Hematopoietic multipotent progenitor cell treated with erythropoietin and hydrocortisone succinate and interleukin-3 and kit ligand, for 4 days (in vitro differentiated cells): ENCODE data around the gene APBB2.
"Not testable (repeated sequence)": the region's sequence is repeated elsewhere in the genome, so short reads cannot be mapped to it uniquely, and the experiment has no call there.

Experiments used
- DNase-seq: peaks from one replicate; pipeline ENCODE4 v3.0.0-alpha.2; 2015

The APBB2 gene

DNA sequence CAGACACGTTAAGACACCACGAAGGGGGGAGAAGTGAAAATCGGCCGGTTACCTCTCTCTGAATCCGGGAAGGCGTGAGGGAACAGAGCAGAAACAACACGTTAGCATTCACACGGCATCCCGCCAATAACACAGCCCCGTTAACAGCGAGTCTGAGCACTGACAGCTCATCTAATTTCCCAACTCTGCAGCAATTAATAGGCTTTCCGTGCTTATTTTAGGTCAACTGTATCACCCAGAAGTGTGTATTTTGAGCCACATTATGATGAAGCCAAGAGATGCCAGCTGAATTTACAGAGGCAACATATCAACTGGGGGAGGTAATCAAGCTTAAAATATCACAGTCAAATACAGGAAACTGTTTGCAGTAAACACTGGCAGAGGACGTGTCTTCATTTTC, 372.0 kb downstream of the APBB2 start:
- no peak for DNase-seq

DNA sequence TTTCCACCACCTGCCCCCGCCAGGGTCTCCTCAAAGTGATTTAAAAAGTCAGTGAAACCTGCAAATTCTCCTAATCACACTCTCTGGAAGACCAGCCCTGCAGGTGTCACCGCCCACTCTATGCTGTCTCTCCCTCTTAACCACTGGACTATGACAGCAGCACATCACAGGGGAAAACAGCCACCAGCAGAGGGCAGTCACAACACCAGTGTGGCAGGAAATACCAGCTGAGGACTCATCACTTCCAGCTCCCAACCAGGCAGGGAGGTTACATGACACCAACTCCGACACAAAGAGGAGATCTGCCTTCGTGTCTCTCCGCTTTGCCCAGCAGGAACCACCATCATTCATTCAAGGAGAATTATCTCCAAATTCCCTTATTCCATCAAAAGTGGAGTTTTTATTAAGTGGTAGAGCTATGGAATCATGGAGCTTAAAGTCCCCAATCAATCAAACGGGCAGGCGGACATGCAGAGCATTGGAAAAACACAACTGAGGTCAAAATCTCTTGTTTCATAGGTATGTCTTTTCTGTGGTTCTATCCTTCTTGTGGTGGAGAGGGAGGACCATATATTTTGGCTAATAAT, 373.3 kb downstream of the APBB2 start:
- peak; percentile 80 for DNase-seq

DNA sequence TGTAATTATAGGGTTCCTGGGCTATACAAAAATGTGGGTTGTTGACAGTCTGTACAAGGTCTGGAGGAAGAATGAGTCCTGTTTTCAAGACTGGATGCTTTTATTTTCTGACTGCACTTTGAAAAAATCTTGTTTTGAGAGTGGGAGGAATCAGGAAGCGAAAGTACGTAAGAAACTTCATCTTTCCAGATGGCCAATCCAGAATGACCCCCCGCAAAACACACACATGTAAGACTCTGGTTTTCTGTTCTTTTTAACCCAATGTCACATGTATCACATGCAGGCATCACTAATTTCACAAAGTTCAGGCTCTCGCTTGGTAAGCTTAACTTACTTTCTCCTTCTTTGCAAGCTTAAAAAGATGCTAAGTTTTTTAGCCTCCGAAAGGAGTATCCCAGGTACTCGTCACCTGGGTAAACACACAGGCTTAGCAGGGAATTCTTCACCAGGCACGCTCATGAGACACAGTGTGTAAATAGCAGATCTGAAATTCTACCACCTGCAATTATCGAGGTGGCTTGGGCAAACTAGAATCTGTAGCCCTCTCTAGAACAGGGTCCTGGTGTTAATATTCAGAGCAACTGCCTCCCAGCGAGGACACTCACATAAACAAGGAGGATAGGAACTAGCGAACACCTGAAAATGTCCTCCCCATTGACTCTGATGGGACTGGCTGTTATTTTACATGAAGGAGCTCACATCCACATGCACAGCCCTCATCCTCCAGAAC, 373.9 kb downstream of the APBB2 start:
- DNase-seq, result no peak

DNA sequence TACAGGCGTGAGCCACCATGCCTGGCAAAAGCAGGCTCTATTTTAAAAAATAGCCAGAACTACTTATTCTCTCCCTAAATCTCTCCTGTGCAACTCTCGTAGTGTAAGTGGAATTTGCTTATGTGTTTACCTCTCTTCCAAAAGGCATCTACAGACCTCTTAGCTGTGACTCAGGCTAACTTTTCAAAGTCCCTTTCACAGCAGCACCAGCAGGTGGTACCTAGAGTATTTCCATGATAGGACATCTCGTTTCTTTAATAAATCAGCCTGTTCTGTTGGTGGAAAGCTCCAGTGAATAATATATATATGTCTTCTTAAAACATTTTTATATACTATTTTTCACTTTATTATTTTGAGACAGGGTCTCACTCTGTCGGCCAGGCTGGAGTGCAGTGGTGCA, 375.6 kb downstream of the APBB2 start:
- peak; percentile 25 for DNase-seq

DNA sequence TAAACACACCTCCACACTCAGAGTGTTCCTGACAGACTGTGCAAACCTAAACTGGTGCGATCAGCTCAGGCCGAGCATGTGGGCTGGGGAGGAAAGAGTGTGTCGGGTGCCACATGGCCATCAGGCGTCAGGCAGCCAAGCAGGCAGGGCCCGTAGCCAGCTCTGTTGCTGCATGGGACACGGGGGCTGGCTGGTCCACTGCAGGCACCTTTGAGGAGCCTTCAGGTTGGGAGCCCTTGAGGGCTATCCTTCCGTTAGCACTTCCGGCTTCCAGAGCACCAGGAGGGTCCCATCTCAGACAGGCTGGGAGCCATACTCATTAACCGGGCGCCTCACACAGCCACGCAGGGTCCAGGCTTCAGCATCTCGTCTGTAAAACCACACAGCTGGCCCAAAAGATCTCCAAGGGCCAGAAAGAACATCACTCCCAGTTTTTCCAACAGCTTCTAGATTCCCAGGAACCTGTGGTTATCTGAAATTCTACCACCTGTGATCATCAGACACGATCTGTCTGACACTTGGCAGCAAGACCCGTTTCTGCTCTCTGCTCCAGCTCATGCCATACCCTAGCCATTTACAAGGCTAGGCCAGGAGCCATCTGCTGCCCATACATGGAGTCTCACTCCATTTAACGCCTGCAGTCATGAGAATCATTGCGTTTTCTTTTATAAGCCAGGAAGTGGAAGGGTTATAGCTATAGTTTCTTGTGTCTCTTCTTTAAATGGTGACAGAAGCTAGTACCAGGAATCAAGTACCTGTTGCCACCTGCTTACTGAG, 377.1 kb downstream of the APBB2 start:
- DNase-seq, result peak; percentile 15

DNA sequence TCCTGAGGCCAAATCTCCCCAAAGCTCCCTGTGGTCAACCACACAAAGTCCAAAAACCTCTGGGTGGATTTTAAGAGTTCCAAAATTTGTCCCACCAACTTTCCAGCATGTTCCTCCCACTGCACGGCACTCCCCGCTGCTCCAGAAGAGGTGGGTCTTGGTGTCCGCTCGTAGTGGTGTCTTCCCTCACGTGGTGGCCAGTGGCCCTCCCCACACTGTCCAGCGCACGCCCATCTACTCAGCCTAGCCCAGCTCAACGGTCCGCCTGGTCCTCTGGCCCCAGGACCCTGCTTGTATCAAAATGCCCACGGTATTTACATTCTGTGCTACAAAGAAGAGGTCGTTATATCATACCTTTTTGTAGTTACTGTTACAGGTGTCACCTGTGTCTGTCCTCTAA, 381.1 kb downstream of the APBB2 start:
- no peak for DNase-seq

DNA sequence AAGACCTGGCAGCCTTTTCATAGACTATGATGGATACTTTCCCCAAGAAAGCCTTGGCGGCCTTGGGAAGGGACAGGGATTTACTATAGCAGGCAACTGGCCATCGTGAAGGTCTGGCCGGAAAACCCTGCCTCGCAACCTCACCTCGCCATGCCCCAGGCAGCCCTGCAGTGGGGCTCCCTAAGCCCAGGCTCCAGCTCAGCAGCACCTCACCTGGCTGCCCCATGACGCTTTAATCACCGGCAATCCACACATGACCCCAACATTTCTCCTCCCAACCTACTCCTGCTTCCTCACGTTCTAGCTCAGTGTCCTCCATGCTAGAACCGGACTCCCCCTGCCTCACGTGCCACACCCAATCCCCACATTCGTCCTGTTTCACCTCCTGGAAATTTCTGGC, 382.2 kb downstream of the APBB2 start:
- DNase-seq, result no peak

DNA sequence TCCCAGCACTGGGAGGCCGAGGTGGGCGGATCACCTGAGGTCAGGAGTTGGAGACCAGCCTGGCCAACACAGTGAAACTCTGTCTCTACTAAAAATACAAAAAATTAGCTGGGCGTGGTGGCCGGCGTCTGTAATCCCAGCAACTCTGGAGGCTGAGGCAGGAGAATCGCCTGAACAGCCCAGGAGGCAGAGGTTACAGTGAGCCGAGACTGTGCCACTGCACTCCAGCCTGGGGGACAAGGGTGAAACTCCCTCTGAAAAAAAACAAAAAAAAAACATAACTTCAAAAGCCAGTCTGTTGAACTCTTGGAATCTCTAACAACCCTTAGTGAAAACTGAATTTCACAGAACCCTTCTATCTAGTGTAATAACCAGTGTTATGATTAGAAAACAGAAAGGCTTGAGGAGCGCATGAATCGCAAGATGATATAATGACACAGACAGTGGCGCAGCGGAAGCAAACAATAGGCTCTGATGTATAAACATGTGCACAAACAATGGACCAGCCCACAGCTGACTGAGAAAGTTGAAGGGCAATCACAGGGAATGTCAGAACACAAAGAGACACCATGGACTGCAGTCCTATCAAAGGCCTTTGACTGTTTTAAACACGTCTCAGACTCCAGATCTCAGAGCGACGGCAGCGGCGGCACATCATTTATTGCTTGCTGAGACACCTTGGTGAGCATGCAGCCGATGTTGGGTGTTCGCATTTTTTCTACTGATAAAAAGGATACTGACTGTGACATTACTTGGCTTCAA, 383.0 kb downstream of the APBB2 start:
- no peak for DNase-seq

DNA sequence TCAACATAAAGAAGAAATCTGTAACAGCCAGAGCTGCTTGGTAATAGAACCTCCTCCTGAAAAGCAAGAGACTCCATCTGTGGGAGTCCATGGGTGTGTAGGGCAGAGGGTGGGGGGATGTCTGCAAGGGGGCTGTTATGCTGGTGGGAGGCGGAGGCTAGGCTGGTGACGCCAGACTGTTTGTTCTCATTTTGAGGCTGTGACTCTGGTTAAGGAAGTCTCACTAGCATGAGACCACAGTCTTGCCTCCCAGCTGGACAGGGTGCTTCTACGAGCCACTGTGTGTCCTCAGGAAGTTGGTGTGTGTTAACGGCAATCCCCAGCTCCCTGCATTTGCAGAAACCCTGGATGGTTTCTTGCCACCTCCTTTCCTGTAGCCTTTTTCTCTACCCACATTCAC, 384.8 kb downstream of the APBB2 start:
- DNase-seq, result peak; percentile 41

DNA sequence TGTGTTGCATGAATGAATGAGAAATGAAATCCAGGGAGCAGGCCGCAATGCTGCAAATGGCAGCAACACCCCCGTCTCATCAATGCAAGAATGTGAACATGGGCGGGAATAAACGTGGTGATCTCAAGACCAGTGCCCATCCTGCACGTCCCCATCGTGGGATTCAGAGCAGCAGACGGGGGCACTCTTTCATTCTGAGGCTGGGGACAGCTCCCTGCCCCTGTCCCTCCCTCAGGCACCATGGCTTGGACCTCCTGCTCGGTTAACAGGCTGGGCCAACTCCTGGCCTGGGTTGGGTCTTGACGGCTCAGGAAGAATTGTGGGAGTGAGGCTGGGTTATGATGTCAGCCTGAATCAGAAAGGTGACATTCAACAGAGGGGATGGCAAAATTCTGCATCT, 385.7 kb downstream of the APBB2 start:
- DNase-seq, result no peak

DNA sequence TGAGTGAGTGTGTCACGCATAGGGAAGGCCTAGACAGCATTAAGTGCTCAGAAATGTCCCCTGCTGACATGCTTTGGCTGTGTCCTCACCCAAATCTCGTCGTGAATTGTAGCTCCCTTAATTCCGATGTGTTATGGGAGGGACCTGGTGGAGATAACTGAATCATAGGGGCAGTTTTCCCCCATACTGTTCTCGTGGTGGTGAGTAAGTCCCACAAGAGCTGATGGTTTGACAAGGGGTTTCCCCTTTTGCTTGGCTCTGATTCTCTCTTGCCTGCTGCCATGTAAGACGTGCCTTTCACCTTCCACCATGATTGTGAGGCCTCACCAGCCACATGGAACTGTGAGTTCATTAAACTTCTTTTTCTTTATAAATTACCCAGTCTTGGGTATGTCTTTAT, 386.6 kb downstream of the APBB2 start:
- DNase-seq, result no peak

DNA sequence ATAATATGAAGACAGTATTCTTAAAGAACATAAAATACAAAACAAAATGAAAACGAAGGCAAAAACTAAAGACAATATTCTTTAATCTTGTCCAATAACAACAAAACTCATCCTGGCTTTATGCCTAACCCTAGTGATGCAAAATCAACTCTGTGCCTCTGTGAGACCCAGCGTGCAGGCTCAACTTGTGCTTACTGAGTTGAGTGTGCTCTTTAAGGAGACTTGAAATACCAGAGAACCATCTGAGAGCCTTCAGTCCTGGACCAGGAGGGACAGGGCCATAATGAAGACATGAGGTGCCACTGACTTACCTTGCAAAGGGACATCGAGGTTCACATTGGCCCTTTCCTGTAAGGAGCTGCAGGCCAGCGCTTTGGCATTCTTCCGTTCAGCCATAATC, 387.5 kb downstream of the APBB2 start:
- no peak for DNase-seq

DNA sequence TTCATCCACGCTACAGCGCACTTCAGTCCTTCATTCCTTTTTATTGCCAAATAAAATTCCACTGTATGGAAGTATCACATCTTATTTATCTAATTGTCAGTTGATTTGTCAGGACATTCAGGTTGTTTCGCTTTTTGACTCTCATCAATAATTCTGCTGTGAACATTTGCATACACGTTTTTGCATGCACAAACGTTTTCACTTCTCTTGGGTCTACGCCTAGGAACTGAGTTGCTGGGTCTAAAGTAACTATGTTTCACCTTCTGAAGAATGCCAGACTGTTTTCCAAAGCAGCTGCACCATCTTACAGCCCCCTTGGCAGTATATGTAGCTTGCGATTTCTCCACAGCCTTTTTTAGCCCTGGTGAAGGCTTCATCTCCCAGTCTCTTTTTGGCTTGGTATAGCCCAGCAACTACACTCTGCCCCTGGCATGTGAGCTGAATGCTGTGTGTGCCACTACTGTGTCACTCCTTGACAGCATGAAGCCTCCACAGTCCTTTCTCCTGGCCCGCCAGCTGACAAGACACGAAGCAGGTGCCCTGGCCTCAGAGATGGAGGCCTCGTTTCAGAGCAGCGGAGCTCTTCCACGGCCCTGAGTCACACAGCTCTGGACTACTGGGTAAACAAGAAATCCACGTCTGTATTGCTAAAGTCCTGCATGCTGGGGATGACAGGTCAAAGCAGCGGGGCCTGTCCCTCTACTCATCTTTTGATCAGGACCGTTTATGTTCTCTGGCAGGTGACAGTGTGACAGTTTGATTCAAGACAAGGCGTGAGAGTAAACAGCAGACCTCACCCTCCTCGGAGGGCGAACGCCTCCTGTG, 389.1 kb downstream of the APBB2 start:
- DNase-seq, result no peak

DNA sequence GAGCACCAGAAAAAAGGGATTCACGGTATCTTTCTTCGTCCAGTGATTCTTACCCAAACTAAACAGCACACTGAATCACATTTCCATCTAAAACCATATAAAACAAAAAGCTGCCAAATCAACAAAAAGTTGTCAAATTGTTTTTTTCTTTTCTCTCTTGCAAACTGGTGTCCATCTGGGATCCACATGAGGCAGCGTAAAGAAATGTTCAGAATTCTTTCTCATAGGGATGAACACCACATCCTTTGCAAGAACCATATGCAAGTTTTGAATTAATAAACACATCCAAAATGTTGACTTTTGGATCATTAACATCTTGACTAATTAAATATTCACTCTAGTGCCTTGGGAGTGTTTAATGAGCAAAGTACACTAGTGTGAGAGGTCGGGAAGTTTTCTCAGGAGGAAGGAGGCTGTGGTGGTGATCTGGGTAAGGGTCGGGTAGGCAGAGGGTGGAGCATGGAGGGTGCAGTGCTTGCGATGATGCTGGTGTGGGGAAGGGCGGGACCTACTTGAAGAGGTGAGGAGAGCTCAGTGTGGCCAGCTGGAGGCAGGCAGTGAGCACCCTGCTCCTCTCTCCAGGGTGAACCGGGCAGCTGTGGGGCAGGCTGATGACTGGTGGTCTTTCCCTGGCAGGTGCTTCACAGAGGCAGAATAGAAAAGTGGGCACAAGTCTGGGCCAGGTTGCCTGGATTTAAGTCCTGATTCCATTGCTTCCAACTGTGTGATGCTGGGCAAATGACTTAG, 391.7 kb downstream of the APBB2 start:
- no peak for DNase-seq

DNA sequence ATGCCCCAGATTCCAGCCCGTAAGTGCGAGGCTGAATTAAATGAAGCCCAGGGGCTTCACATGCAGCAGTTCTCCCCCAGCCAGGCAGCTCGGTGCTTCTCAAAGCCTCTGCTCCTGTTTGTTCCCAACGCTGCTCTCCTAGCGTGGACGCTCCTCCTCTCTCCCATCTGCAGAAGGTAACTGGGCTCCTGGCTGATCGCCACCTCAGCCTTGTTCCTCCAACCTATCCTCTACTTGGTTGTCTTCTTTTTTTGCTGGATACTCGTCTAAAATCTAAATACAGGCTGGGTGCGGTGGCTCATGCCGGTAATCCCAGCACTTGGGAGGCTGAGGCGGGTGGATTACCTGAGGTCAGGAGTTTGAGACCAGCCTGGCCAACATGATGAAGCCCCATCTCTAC, 394.2 kb downstream of the APBB2 start:
- DNase-seq, result no peak

DNA sequence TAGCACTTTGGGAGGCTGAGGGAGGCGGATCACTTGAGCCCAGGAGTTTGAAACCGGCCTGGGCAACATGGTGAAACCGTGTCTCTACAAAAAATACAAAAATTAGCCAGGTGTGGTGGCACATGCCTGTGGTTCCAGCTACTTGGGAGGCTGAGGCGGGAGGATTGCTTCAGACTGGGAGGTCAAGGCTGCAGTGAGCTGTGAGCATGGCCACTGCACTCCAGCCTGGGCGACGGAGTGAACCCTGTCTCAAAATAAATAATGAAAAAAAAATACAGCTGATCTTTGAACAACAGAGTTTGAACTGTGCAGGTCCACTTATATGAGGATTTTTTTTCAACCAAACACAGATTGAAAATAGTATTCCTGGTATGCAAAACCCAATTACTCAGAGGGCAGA, 397.2 kb downstream of the APBB2 start:
- DNase-seq, result not testable (repeated sequence)

DNA sequence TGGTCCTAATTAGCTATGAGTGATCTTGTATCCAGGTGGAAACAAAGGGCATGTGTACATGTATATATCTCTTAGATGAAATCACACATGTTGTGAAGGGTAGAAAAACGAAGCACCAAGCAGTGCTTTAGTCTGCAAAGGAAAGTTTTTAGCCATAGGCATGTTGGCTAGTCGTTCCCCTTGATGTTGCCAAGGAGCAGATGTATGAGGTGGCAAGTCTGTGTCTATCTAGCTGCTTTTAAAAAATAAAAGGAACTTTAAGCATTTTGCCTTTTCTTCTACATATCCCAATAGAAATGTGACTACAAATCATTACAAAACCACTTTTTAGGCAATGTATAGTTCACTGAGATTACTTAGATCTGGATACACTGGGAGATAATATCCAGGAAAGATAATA, 401.5 kb downstream of the APBB2 start:
- no peak for DNase-seq

DNA sequence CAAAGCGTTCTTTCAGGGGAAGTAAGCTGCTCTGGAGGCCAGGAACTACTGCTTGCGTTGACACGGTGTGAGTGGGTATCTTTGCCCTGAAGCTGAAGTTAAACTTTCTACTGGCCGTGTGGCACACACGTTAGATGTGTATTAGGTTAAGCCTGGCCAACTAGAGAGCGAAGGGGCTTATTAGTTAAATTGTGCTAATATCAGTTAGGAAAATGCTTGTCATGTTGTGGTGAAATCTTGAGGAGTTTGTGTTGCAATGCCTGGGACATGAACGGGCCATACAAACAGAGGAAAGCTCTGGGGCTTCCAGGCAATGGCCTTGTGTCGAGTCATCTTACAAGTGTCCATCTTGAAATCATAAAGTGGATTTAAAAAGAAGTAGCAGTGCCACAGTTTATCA, 402.0 kb downstream of the APBB2 start:
- DNase-seq, result peak; percentile 18

DNA sequence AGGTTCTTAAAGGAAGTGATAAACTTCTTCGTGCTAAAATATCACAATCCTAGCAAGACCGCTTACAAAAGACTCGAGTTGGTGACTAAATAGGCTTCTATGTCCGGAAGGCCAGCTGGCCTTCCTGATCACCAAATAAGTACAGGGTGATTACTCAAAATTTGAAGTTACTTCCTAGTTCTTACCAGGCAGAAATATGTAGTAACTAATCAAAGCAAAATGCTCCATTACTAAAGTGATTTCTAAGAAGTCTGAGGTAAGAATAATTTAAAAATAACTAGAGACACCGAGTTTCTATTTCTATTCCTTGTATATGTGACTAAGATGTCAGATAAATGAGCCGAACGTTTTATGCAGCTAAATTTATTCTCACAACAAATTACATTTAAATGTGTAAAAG, 402.4 kb downstream of the APBB2 start:
- DNase-seq, result peak; percentile 22

DNA sequence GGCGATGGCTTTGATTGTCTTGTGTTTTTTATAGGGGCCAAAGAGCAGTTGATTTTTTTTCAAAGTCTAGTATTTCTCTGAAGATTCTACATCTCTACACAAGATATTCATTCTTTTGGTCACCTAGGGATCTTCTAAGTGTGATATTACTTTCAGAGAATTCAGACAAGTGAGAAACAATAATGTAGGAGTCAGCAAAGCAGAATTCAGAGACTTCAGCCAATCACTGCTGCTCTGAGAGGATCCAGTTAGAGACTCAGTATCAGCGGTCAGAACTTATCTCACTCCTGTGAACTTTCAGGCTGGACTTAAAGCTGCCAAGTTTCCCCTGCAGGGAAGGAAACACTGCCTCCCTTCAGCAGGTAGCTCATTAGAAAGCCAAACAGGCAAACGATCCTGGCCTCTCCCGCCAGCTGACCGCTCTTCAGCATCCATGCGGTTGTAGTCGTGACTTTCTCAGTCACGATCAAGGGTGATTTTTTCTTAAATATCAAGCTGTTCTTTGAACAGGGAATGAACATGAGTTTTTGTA, 405.4 kb downstream of the APBB2 start:
- no peak for DNase-seq

DNA sequence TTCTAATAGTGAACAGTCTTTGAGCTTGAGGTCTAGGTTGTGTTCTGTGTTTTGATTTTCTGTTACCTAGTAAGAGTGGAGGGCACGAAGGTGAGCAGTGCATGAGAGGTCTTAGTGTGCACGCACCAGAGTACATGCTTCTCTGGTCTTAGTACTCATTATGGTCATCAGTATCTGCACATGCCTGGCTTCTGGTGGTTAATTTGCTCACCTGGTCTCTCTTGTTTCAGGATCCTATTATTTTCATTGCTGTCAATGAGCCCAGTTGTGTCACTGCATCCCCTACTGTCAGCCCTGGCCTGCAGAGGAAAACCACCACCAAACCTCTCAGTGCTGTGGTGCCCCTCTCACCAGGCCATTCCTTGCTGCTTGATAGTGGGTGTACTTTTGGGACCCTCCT, 409.7 kb downstream of the APBB2 start:
- DNase-seq, result no peak

DNA sequence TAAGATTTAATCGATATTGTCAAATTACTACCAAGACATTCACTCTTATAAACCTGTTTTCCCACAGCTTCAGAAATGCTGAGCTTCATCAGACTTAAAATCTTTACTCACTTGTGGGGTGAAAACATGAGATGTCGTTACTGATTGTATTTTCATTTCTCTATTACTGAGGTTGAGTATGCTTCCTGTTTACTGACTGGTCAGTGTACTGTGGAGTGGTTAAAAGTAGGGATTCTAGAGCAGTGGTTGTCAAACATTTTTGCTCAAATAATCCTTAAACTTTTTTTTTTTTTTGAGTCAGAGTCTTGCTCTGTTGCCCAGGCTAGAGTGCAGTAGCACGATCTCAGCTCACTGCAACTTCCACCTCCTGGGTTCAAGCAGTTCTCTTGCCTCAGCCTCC, 414.3 kb downstream of the APBB2 start:
- DNase-seq, result no peak
